OCI-M2 (cell line): ENCODE results near the gene RAMP1.

Source experiments
- DNase-seq: peaks from one replicate; lab custom pipeline; 2025; ENCODE audit not compliant: unreplicated experiment; lab: John Stamatoyannopoulos, UW

The RAMP1 gene

GRCh38 chr2:237876061-237876526 lies 16.7 kb downstream of the RAMP1 start:
- DNase-seq: no peak

- no peak for DNase-seq
Observed at GRCh38 chr2:237876532-237876931, 17.1 kb downstream of the RAMP1 start.

- no peak for DNase-seq
Observed at GRCh38 chr2:237876951-237877491, 17.6 kb downstream of the RAMP1 start.

- no peak for DNase-seq
Observed at GRCh38 chr2:237877576-237878307, 18.3 kb downstream of the RAMP1 start.

GRCh38 chr2:237878321-237879057 lies 19.1 kb downstream of the RAMP1 start:
- DNase-seq: no peak

GRCh38 chr2:237879058-237879430 lies 19.6 kb downstream of the RAMP1 start:
- no peak for DNase-seq

- no peak for DNase-seq
Observed at GRCh38 chr2:237879991-237880560, 20.7 kb downstream of the RAMP1 start.

GRCh38 chr2:237882510-237883481 lies 23.4 kb downstream of the RAMP1 start:
- DNase-seq: no peak

GRCh38 chr2:237883951-237884446 lies 24.6 kb downstream of the RAMP1 start:
- DNase-seq: no peak

- DNase-seq: no peak
Observed at GRCh38 chr2:237884681-237885080, 25.3 kb downstream of the RAMP1 start.

- no peak for DNase-seq
Observed at GRCh38 chr2:237885111-237885930, 25.9 kb downstream of the RAMP1 start.

GRCh38 chr2:237885931-237886684 lies 26.7 kb downstream of the RAMP1 start:
- DNase-seq: no peak

GRCh38 chr2:237886685-237887481 lies 27.5 kb downstream of the RAMP1 start:
- no peak for DNase-seq

- DNase-seq: no peak
Observed at GRCh38 chr2:237888389-237888788, 29.0 kb downstream of the RAMP1 start.

GRCh38 chr2:237889016-237889415 lies 29.6 kb downstream of the RAMP1 start:
- DNase-seq: no peak

- DNase-seq: no peak
Observed at GRCh38 chr2:237889811-237890210, 30.4 kb downstream of the RAMP1 start.

GRCh38 chr2:237892478-237892877 lies 33.1 kb downstream of the RAMP1 start:
- no peak for DNase-seq

- no peak for DNase-seq
Observed at GRCh38 chr2:237892984-237893595, 33.7 kb downstream of the RAMP1 start.
